GM23248 (cell line): Measurements from ENCODE around the gene CNOT1. TPM values are rescaled to one million over a fixed set of nuclear protein-coding genes. Genes with fewer than 3 reads are reported as not detected.

ENCODE experiments used
- DNase-seq: peaks from one replicate; pipeline ENCODE4 v3.0.0-alpha.2; 2015
- H2AFZ ChIP-seq: fragments of 200-600 bp; sonication (generic); 2 replicates; pipeline ENCODE4 v1.6.1; 2016; ENCODE audit warnings: antibody characterized with exemption
- H3F3A ChIP-seq: fragments of 200-600 bp; sonication (generic); 2 replicates; pipeline ENCODE4 v1.6.1; 2016; ENCODE audit warnings: mild to moderate bottlenecking, antibody characterized with exemption, mixed run types; ENCODE audit not compliant: insufficient read depth
- H3K27ac ChIP-seq: fragments of 200-600 bp; sonication (generic); 2 replicates; pipeline ENCODE4 v1.5.1; 2016; ENCODE audit warnings: mild to moderate bottlenecking
- H3K27me3 ChIP-seq: fragments of 200-600 bp; sonication (generic); replicated peaks from 2 replicates; pipeline ENCODE4 v1.6.1; 2016; ENCODE audit warnings: mild to moderate bottlenecking; ENCODE audit not compliant: insufficient read depth
- H3K36me3 ChIP-seq: fragments of 200-600 bp; sonication (generic); 2 replicates; pipeline ENCODE4 v1.6.1; 2016; ENCODE audit warnings: low read depth, mild to moderate bottlenecking
- H3K4me1 ChIP-seq: fragments of 200-600 bp; sonication (generic); 2 replicates; pipeline ENCODE4 v1.6.1; 2016; ENCODE audit warnings: mild to moderate bottlenecking; ENCODE audit not compliant: insufficient read depth
- H3K4me2 ChIP-seq: fragments of 200-600 bp; sonication (generic); one replicate; pipeline ENCODE4 v1.6.1; 2016; ENCODE audit warnings: mild to moderate bottlenecking; ENCODE audit not compliant: unreplicated experiment
- H3K4me3 ChIP-seq: fragments of 200-600 bp; sonication (generic); 2 replicates; pipeline ENCODE4 v1.5.1; 2016; ENCODE audit warnings: mild to moderate bottlenecking
- H3K79me2 ChIP-seq: fragments of 200-600 bp; sonication (generic); 2 replicates; pipeline ENCODE4 v1.6.1; 2016; ENCODE audit warnings: mild to moderate bottlenecking; ENCODE audit not compliant: insufficient read depth
- H3K9ac ChIP-seq: fragments of 200-600 bp; sonication (generic); 2 replicates; pipeline ENCODE4 v1.6.1; 2016; ENCODE audit warnings: mild to moderate bottlenecking
- H3K9me2 ChIP-seq: fragments of 200-600 bp; sonication (generic); 2 replicates; pipeline ENCODE4 v1.6.1; 2016; ENCODE audit warnings: mixed run types, mild to moderate bottlenecking, moderate library complexity; ENCODE audit not compliant: insufficient read depth
- H3K9me3 ChIP-seq: fragments of 200-600 bp; sonication (generic); one replicate; pipeline ENCODE4 v1.6.1; 2017; ENCODE audit warnings: low read depth
- H4K20me1 ChIP-seq: fragments of 200-600 bp; sonication (generic); 2 replicates; pipeline ENCODE4 v1.6.0; 2016; ENCODE audit not compliant: insufficient read depth
- EZH2 ChIP-seq: fragments of 200-600 bp; sonication (generic); IDR thresholded peaks from 2 replicates; pipeline ENCODE4 v1.6.1; 2018; ENCODE audit warnings: antibody characterized with exemption, mild to moderate bottlenecking; ENCODE audit not compliant: insufficient read depth, poor library complexity, severe bottlenecking
- EZH2phosphoT487 ChIP-seq: fragments of 200-600 bp; sonication (generic); IDR thresholded peaks from 2 replicates; pipeline ENCODE4 v1.6.1; 2018; ENCODE audit warnings: antibody characterized with exemption, moderate library complexity, mild to moderate bottlenecking, low read depth; ENCODE audit not compliant: insufficient read depth
- WGBS, 2 experiments: methylation state at CpG; one replicate each; pipeline ENCODE4 v1.1.6; 2015 to 2017; ENCODE audit warnings: low lambda C conversion rate in 2 of 2, low coverage in 1 of 2; ENCODE audit errors: missing lambda C conversion rate in 2 of 2; 5-methylcytosine and 5-hydroxymethylcytosine counted together
- in situ Hi-C: fragments of 300-500 bp; cut with MboI; formaldehyde crosslinking; loops from 2 replicates; pipeline ENCODE4 v1.15.0; 2020
- polyA plus RNA-seq: library from polyadenylated mRNA; unstranded; fragments of >200 nt; fragmentation: Nextera tagmentation; extraction: Ambion mirVana; gene quantifications from 2 replicates; pipeline ENCODE4 v1.2.1, GENCODE V29; 2016
- total RNA-seq: library from RNA; depleted of rRNA; stranded (reverse); fragments of >200 nt; shearing (Covaris generic); gene quantifications from 2 replicates; pipeline ENCODE4 v1.2.3, GENCODE V29; 2014

CNOT1 gene
- total and polyA plus RNA-seq, 2 experiments from 2014 or later = 35.6 to 93.1 TPM

DNA sequence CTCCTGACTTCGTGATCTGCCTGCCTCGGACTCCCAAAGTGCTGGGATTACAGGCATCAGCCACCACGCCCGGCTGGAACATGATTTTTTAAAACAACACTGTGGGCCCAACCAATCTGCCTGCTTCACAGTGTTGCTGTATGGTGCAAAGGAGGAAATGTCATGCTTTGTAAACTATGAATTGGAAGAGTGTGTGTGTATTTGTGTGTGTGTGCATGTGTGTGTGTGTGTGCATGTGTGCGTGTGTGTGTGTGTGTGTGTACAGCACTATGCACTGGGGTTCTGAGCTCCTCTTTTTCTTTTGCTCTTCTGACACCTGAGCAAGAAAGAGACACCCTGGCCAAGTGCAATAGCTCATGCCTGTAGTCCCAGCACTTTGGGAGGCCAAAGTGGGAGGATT lies 14.5 kb upstream of the CNOT1 start:
- no peaks in the 10 kb centered on the region for H4K20me1 ChIP-seq
- no peaks in the 10 kb centered on the region for H3K36me3 ChIP-seq
- no peaks in the 10 kb centered on the region for H3K4me1 ChIP-seq
- H3K9me3 ChIP-seq = no peaks in the 10 kb centered on the region
- H3K9ac ChIP-seq = no peak overlapping the region
- H3K9me2 ChIP-seq = no peaks in the 10 kb centered on the region
- in situ Hi-C loops = no loop called here
- no peaks in the 10 kb centered on the region for H3F3A ChIP-seq
- H3K27me3 ChIP-seq = no peaks in the 10 kb centered on the region
- H2AFZ ChIP-seq = no peak overlapping the region
- TF ChIP-seq EZH2 = no peak
- DNase-seq = no peak
- no peak overlapping the region for H3K27ac ChIP-seq
- 83 to 86% methylated on average over 5 of the region's 5 CpGs for WGBS, 2 experiments
- no peaks in the 10 kb centered on the region for H3K79me2 ChIP-seq
- no peak overlapping the region for H3K4me2 ChIP-seq
- no peak overlapping the region for H3K4me3 ChIP-seq

DNA sequence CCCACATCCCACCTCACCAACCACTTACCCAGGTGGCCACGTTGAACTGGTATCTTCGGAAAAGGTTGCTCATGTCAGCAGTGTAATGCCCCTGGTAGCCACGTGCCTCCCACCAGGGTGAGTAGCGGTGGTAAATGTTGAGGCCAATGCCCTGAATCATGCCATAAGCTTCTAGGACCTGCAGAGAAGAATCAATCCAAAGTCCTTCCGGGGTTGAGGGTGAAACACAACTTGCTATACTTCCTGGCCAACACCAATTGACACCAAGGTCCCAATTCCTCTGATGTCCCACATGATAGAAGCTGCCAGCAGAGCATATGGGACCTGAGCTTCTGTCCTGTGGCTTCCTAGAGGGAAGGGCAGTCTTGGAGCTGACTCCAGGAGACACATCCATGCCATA lies 11.3 kb upstream of the CNOT1 start:
- H3K36me3 ChIP-seq = no peaks in the 10 kb centered on the region
- H2AFZ ChIP-seq = no peak overlapping the region
- no peak for DNase-seq
- H3K79me2 ChIP-seq = no peaks in the 10 kb centered on the region
- H3F3A ChIP-seq = peaks cover 11% of the 10 kb centered on the region
- no peak for TF ChIP-seq EZH2
- no peak for TF ChIP-seq EZH2phosphoT487
- no peaks in the 10 kb centered on the region for H3K9me2 ChIP-seq
- H3K27me3 ChIP-seq = no peaks in the 10 kb centered on the region
- in situ Hi-C loops = no loop called here
- no peak overlapping the region for H3K27ac ChIP-seq
- H3K4me3 ChIP-seq = no peak overlapping the region
- no peaks in the 10 kb centered on the region for H3K9me3 ChIP-seq
- H3K9ac ChIP-seq = no peak overlapping the region
- H3K4me2 ChIP-seq = no peak overlapping the region
- H4K20me1 ChIP-seq = no peaks in the 10 kb centered on the region
- peaks cover 9% of the 10 kb centered on the region for H3K4me1 ChIP-seq
- 81 to 90% methylated on average over 5 of the region's 5 CpGs for WGBS, 2 experiments

DNA sequence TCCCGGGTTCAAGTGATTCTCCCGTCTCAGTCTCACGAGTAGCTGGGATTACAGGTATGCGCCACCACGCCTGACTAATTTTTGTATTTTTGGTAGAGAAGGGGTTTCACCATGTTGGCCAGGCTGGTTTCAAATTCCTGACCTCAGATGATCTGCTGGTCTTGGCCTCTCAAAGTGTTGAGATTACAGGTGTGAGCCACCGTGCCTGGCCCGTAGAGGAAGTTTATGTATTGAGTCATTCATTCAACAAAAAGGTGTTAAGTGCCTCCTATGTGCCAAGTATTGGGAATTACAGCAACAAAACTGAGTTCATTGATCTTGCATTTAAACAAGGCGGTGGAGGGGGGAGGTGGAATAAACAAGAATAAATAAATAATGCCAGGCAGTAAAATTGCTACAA lies 10.2 kb upstream of the CNOT1 start:
- H3K4me2 ChIP-seq = no peak overlapping the region

DNA sequence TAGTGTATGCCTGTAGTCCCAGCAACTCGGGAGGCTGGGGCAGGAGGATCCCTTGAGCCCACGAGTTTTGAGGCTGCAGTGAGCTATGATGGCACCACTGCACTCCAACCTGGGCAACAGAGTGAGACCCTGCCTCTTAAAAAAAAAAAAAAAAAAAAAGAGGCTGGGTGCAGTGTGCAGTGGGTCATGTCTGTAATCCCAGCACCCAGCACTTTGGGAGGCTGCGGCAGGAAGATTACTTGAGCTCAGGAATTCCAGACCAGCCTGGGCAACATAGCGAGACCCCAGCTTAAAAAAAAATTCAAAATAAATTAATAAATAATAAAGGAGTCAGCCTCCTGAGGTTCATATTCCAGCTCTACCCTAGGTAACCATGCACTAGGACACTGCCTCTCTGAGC lies 9.6 kb upstream of the CNOT1 start:
- WGBS, 2 experiments = 73 to 75% methylated on average over 4 of the region's 4 CpGs
- H2AFZ ChIP-seq = no peak overlapping the region
- H3K9me2 ChIP-seq = no peaks in the 10 kb centered on the region
- TF ChIP-seq EZH2phosphoT487 (no peak), EZH2 (no peak)
- no peaks in the 10 kb centered on the region for H3K36me3 ChIP-seq
- no peak overlapping the region for H3K4me2 ChIP-seq
- H3K4me3 ChIP-seq = no peak overlapping the region
- in situ Hi-C loops = loop anchor here (10.0 kb wide), 1 partner anchor 114 kb away; no protein-coding TSS in a partner anchor
- no peak overlapping the region for H3K9ac ChIP-seq
- H3K4me1 ChIP-seq = peaks cover 9% of the 10 kb centered on the region
- H3K9me3 ChIP-seq = no peaks in the 10 kb centered on the region
- H4K20me1 ChIP-seq = no peaks in the 10 kb centered on the region
- DNase-seq = no peak
- H3K79me2 ChIP-seq = no peaks in the 10 kb centered on the region
- H3K27ac ChIP-seq = no peak overlapping the region
- no peaks in the 10 kb centered on the region for H3K27me3 ChIP-seq
- H3F3A ChIP-seq = peaks cover 11% of the 10 kb centered on the region

More for the DNA sequence above, 10.2 kb upstream of the CNOT1 start:
- in situ Hi-C loops = loop anchor here (10.0 kb wide), 1 partner anchor 115 kb away; no protein-coding TSS in a partner anchor
- Histone ChIP-seq H3K79me2 (no peaks in the 10 kb centered on the region), H3K4me3 (no peak overlapping the region), H3K9me3 (no peaks in the 10 kb centered on the region), H3K9me2 (no peaks in the 10 kb centered on the region), H3K27ac (no peak overlapping the region), H3K27me3 (no peaks in the 10 kb centered on the region), H3K9ac (no peak overlapping the region), H3F3A (peaks cover 11% of the 10 kb centered on the region), H3K4me1 (peaks cover 9% of the 10 kb centered on the region), H2AFZ (no peak overlapping the region), H4K20me1 (no peaks in the 10 kb centered on the region), H3K36me3 (no peaks in the 10 kb centered on the region)
- DNase-seq = no peak
- 87 to 92% methylated on average over 8 of the region's 8 CpGs for WGBS, 2 experiments
- TF ChIP-seq EZH2 (no peak), EZH2phosphoT487 (no peak)
